GM04504 (cell line): ENCODE measurements around the gene TSC1.
"Not testable (repeated sequence)": the region's sequence is repeated elsewhere in the genome, so short reads cannot be mapped to it uniquely, and the experiment has no call there.

Experiments used
- DNase-seq: peaks from one replicate; pipeline ENCODE4 v3.0.0-alpha.2; 2012; ENCODE audit warnings: low read depth

The TSC1 gene

DNA sequence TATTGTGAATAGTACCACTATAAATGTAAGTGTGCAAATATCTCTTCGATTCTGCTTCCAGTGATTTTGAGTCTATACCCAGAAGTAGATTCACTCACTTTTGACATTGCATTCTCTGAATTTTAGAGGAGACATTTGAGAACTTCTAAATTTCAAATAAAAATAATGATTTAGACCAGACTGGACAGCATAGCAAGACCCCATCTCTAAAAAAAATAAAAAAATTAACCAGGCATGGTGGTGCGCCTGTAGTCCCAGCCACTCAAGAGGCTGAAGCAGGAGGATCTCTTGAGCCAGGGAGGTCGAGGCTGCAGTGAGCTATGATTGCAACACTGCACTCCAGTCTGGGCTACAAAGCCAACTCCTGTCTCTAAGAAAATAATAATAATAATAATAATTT is 32.2 kb upstream of the TSC1 start:
- DNase-seq = no peak

DNA sequence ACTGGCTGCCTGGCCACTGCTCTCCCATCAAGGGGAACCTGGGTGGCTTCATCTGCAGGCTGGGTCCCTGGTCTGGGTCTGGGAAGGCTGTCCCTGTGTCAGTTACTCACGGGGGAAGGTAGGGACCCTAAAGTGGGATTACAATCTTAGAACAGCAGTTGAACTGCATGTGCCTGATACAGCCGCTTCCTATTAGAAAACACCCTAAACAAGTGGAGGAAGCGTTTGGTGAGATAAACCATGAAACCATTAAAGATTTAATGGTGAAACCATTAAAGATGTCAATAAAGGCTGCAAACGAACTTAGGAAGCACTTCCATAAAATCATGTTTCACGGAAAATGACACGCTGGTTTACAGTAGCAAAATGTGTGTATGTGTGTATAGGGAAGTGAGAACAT is 31.5 kb upstream of the TSC1 start:
- no peak for DNase-seq

DNA sequence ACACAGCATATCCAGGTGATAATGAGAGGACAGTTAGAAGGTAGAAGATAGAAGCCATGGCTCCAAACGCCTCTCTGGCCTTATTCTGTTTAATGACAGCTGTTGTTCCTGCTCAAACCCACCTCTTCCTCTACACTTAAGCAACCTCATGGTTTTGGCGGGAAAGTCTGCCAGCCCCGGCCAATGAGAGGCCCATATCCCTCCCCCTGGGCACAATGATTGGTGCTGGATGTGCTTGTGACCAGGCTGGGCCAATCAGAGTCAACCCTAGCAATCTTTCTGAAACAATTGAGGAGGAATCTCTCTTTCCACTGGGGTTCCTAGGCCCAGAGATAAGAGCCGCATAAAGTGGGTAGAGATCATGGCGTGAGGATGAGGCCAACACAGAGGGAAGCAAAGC is 29.3 kb upstream of the TSC1 start:
- no peak for DNase-seq

DNA sequence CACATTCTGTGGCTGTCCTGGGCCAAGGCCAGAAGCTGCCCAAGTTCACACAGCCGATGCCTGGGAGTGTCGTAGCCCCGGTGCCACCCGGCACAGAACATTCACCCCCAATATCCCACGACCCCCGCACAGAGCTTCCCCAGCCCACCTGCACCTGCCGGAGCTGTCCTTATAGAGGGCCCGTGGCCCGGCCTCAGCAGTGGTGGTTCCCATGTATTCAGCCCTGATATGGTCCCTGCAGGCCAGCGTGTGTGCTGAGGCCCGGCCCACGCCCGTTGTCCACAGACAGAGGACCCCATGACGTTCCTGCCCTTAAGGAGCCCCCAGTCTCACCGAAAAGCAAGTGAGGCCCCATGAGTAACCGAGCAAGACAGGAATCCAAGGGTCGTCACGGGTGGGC is 28.8 kb upstream of the TSC1 start:
- no peak for DNase-seq

DNA sequence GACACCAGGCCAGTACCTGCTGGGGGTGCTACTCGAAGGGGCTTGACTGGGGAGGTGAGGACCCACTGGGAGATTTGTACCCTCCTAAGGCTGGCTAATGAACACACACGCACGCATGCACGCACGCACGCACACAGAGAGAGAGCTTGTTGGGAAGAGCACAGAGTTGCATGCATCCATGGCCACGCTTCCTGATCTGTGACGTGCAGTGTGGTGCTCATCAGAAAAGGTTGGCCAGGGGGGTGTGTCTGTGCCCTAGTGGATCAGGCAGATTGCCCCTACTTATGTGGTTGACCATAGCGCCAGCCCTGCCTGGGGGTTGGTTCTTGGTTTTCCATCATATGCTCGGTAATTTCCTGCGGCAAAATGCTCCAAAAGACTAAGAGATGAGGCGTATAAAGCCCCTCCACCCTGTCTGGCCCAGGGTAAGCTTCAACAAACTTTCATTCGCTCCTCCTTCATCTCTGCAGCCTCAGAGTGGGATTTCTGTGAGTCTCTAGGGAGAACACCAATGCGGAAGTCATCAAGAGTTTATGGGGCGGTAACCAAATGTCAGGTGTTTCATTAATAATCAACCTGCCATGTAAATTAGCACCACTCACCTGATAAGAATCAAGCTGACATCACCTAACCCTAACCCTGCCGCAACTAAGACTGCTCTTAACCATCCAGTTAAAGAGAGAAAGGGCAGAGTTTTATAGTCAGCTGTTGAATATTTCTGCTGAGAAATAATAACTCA is 26.1 kb upstream of the TSC1 start:
- no peak for DNase-seq

DNA sequence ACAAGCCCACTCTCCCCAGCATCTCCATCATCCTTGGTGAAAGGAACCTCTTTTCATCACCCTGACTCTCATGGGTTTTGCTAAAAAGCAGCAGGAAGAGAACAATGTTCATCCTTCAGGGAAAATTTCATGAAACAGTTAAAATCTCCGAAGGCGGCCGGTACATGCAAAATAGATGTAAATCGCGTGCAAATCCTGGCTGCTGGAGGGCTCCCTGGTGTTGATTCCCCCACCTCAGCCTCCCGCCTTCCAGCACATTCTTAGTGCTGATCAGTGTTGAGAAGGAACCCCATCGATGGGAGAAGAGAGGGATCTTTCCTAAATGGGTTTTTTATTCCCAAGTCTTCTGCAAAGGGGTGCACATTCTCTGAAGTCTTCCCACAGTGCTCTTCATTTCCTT is 25.4 kb upstream of the TSC1 start:
- no peak for DNase-seq

DNA sequence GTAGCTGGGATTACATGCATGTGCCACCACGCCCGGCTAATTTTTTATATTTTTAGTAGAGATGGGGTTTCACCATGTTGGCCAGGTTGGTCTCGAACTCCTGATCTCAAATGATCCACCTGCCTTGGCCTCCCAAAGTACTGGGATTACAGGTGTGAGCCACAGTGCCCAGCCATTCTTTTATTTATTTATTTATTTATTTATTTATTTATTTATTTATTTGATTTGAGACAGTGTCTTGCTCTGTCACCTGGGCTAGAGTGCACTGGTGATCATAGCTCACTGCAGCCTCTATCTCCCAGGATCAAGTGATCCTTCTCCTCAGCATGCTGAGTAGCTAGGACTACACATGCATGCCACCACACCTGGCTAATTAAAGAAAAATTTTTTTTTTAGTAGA is 23.5 kb upstream of the TSC1 start:
- not testable (repeated sequence) for DNase-seq

DNA sequence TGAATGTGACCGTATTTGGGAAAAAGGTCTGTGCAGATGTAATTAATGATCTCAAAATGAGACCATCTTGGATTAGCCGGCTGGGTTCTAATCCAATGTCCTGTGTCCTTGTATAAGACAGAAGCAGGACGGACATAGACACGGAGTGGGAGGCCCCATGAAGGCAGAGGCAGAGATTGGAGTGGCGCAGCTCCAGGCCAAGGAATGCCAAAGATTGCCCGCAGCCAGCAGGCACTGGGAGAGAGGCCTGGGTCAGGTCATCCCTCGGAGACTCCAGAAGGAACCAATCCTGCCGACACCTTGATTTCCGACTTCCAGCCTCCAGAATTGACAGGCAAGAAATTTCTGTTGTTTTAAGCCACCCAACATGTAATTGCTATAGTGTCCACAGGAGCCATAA is 21.1 kb upstream of the TSC1 start:
- no peak for DNase-seq

DNA sequence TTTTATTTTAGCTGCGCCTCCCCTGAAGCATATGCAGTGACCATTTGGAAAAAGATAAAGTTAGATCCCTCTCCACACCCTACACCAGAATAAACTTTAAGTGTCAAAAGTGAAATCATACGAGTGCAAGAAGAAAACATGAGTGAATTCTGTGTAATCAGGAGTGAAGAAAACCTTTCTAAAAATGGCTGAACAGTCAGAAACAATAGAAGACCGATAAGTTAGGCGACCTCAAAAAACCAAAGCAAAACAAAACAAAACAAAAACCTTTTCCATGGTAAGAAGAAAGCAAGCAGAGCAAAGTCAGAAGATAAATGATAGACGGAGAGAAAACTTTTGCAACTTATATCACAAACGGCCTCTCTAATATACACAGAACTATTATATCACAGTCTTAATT is 16.6 kb upstream of the TSC1 start:
- DNase-seq = no peak

DNA sequence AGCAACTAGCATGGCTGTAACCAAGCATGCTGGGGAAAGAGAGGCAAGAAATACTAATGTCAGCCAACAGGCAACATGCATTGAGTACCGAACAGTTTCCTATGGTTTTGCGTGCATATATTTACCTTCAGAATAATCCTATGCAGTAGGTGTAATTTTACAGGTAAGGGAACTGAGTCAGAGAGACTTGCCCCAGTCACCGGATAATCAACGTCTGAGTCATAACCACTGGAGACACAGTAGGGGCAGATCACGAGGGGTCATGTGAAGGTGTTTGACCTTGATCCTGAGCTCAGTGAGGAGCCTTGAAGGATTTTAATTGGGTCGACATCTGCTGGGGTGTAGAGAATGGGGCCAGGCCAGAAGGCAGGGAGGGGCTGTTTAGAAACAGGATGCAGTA is 13.4 kb upstream of the TSC1 start:
- no peak for DNase-seq

DNA sequence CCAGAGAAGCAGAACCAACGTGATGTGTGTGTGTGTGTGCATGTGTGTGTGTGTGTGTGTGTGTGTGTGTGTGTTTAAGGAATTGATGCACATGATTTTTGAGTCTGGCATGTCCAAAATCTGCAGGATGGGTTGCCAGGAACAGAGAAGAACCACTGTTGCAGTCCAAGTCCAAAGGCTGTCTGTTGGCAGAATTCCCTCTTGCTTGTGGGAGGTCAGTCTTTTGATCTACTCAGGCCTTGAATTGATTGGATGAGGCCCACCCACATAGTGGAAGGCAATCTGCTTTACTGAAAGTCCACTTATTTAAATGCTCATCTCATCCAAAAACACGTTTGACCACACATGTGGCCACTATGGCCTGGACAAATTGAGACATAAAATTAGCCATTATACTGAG is 11.4 kb upstream of the TSC1 start:
- DNase-seq = no peak

DNA sequence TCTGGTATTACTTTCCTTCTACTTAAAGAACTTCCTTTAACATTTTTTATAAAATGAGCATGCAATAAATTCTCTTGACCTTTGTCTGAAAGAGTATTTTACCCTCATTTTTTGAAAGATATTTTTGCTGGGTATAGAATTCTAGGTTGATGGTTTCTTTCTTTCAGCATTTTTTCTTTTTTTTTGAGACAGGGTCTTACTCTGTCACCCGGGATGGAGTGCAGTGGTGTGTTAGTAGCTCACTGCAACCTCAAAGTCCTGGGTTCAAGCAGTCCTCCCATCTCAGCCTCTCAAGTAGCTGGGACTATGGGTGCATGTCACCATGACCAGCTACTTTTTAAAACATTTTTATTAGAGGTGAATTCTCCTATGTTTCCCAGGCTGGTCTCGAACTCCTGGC is 10.7 kb upstream of the TSC1 start:
- DNase-seq = no peak

DNA sequence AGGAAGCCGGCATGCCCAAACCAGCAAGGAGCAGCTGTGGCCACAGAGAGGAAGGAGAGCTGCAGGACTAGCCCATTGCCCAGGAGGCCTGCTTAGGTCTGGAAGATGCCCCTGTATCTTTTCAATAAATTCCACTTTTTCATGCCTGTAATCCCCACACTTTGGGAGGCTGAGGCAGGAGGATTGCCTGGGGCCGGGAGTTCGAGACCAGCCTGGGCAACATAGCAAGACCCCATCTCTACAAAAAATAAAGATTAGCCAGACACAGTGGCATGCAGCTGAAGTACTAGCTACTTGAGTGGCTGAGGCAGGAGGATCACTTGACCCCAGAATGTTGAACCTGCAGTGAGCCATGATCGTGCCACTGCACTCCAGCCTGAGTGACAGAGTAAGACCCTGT is 5.3 kb upstream of the TSC1 start:
- DNase-seq = no peak

DNA sequence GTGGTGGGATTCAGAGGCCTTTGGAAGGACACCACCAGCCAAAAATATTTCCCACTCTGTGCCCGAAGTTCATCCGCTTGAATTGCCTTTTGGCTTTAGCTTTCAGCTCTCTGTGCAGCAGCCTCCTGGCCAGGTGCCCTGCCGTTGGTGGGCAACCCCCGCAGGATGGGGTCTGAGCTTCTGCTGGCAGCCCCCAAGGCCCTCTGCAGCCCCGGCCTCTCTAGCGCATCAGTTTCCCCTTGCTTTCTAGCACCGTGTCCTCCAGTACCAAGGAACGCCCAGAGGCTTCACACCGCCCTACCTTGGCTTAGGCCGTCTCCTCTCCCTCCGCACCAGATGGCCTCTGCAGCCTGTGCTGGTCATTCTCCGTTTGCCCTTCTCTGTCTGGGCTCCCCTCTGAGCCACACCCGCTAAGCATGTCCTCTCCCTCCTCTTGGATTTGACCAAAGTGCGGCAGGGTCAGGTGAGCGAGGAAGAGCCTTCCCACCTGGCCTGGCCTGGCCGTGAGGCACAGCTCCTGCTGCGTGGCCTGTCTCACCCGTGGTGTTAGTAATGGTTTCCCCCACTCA is 4.2 kb upstream of the TSC1 start:
- no peak for DNase-seq

DNA sequence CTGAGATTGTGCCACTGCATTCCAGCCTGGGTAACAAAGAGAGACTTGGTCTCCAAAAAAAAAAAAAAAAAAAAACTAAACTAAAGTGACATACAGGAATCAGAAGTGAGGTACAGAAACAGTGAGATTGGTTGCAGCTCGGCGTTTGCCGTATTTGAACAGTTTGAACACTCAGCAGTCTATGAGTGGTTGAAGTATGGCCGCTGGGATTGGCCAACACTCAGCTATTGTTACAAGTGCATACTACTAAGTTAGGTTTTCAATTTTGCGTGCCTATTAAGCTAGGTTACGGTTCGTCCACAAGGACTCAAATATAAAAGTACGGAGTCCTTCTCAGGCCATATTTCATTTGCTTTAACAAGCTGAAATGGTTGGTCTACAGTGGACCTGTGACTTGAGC is 3.3 kb upstream of the TSC1 start:
- DNase-seq = no peak

DNA sequence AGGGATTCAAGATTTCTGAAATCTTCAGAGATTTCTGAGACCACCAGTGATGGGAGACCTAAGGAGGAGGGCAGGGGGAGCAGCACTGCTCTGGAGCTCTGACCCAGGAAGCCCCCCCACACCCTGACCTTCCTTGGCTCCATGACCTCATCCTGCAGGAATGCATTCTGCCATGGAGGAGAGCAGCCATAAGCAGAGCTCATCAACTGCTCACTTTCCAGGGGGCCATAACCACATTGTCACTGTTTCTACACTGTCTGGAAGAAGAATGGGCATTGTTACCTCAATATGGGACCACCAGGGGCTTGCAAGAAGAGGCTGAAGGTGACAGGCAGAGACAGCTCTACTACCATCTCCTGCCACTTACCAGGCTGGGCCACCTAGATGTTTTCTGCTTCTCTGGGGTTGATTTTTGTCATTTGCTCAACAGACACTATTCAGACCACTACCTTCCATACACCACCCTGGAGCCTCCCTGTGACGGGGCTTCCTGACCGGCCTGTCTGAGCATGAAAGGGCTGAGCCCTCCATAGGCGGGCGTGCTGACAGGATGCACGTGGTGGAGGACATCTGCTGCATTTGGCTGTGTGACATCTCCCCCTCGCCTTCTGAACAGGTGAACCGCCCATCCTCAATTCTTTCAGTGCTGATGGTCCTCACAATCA is 2.3 kb upstream of the TSC1 start:
- peak; percentile 28 for DNase-seq

DNA sequence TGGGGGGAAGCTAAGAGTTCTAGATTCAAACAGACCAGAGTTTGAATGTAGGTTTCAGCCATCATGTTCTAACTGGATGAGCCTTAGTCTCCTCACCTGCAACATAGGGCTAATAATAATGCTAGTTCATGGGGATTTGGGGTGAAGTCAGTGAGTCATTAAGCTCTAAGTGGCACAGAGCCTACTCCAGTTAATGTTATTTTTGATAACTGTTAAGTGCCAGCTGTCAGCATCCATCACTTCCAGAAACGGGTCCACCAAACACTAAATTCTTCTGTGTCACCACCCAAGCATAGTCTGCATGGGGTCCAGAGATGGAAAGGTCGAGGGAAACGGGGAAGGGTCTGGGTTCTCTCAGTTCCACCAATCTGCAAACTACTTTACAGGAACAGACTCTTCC is 1.8 kb upstream of the TSC1 start:
- DNase-seq = no peak

DNA sequence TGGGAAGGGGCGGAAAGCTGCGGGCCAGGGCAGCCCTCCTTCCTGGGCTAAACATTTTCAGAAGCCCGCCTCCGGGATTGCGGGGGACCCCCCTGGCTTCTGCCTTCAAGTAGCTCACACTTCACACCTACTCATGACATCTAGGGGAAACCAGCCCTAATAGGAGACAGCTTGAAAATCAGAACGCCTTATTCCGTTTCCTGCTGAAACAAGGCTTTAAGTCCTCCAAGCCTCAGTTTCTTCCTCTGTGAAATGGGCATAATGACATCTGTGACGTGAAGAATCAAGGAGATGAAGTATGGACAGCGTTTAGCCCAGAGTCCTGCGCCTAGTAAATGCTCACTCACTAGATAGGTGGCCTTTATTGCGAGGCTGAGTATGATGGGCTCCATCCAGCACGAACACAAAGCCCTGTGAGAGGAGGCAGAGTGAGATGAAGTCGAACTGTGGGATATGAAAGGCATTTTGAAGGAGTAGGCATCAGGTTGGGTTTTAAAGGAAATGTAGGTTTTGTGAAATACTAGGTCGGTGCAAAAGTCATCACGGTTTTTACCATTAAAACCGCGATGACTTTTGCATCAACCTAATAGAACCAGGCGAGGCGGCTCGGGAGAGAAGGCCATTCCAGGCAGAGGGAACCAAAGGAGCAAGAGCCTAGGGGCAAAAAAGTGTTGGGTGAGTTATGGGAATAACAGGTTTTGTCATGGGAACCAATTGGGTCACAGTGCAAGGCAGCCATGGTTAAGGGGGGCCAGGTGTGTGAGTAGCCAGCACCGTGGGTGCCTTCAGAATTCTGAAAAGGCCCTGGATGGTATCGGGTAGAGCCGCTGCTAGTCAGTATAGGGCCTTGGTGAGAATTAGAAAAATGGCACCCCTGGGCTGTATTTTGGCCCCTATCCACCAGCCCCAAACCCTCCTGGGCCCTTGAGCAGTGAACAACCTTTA is 1.0 kb upstream of the TSC1 start:
- DNase-seq = no peak

DNA sequence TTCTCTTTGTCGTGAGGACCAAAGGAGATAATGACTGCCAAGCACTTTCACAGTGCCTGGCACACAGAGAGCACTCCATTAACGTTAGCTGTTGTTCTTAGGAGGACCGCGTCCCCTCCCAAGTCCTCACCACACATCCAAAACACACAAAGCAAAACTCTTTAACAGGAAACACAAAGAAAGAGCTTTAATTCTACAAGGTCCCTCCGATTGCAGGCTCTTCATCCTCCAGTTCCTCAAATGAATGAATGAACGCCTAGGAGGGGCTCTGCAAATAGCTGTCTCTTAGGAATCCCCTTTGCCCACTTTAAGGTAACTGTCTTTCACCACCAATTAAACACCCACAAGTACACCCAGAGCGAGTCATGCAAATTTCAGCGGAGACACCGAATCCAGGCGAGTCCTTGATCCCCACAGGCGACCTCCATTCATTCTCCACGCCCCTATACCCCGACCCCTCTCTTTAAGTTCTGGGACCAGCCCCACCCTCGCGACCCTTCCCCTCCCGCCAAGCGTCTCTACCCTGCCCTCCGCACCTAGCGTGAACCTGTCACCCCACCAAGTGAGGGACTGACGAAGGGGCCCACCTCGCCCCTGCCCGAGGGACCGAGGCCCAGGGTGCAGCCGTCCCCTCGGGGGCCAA is 644 bp downstream of the TSC1 start:
- DNase-seq = no peak

DNA sequence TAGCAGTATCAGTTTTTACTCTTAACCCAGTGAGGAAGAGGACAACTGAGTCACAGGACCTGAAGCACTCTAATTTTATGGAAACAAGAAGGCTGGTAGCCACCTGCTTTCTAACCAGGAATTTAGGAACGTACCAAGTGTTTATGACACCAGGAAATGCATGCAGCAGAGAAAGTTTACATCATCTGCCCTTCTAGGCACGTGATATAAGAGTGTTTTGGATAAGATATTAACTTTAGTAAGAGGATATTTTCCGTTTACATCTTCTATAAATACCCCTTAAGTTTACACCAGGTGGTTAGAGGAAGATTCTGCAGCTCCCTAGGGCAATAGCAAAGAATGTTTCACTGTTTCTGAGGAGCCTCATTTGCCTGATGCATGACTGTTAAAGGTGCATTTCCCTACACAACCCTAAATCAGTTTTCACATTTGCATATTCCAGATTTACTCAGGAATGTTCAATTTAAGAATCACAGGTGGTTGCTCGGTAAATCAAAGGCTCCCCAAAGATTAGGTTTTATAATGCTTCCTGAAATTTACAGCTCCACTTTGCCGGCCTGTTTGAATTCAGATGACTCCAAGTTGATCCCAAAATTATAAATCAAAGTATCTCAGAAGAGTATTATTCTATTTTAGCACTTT is 1.8 kb downstream of the TSC1 start:
- DNase-seq = no peak

DNA sequence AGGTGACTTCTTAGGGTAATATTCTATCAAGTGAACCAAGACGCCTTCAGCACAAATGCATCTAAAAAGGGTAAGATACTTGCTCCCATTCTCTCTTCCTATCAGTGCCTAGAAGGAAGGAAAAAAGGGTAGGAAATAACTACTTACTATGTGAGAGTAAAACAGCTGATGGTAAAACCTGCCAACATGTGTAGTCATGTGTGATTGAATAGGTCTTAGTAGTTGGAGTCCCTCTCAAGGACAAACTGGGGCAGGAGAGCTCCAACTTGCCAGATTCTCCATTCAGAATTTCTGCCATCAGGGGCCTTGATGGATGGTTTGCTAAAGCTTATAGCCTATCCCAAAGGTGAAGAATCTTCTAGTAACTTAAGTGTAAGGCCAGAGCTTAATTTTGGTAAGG is 5.2 kb downstream of the TSC1 start:
- no peak for DNase-seq

DNA sequence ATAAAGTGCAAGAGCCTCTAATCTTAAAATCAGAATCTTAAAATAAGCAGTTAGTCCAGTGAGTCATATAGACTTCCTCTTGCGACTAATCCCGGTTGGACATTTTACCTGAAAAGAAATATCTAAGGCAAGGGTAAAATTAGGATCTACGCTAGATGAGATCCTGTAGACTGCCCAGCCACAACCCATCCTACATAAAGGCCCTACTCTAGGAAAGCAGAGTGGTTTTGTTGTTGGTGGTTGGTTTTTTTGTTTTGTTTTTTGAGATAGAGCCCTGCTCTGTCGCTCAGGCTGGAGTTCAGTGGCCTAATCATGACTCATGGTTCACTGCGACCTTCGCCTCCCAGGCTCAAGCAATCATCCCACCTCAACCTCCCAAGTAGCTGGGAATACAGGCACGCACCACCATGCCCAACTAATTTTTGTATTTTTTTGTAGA is 6.9 kb downstream of the TSC1 start:
- no peak for DNase-seq
